Stimulated activated CD8-positive, alpha-beta memory T cell treated with anti-CD3 and anti-CD28 coated beads, Interleukin-2, amount 100 ng/mL, for 48 hours (primary cell): ENCODE results near the gene ISY1.
"Not testable (repeated sequence)": the region's sequence is repeated elsewhere in the genome, so short reads cannot be mapped to it uniquely, and the experiment has no call there.

ENCODE experiments used
- DNase-seq, 2 donors: peaks; one replicate each; pipeline ENCODE4 v3.0.0-alpha.2; 2020; ENCODE audit warnings: low read depth in 2 of 2

The ISY1 gene

DNA sequence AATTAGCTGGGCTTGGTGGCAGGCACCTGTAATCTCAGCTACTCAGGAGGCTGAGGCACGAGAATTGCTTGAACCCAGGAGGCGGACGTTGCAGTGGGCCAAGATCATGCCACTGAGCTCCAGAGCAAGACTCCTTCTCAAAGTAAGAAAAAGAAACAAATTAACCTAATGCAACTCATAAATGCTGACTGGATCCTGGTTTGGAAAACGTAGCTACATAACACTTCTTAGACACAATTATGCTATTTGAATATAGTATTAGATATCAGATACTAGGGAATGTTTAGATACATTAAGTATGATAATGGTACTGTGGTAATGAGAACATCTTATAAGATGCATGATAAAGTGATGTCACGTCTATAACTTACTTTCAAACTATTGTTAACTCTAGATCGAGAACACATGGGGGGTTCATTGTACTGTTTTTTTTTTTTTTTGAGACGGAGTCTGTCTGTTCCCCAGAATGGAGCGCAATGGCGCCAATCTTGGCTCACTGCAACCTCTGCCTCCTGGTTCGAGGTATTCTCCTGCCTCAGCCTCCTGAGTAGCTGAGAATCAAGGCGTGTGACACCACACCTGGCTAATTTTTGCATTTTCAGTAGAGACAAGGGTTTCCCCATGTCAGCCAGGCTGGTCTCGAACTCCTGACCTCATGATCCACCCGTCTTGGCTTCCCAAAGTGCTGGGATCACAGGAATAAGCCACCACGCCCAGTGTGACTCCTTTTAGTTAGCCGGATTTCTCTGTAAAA lies 5.9 kb upstream of the ISY1 start:
- no peak for DNase-seq

DNA sequence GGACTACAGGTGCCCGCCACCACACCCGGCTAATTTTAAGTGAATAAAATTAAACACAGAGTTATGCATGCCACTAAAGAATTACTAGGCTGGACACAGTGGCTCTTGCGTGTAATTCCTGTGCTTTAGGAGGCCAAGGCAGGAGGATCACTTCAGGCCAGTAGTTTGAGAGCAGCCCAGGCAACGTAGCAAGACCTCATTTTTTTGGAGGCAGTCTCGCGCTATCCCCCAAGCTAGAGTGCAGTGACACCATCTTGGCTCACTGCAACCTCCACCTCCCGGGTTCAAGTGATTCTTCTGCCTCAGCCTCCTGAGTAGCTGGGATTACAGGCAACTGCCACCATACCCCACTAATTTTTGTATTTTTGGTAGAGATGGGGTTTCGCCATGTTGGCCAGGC lies 4.7 kb upstream of the ISY1 start:
- DNase-seq, result not testable (repeated sequence)

DNA sequence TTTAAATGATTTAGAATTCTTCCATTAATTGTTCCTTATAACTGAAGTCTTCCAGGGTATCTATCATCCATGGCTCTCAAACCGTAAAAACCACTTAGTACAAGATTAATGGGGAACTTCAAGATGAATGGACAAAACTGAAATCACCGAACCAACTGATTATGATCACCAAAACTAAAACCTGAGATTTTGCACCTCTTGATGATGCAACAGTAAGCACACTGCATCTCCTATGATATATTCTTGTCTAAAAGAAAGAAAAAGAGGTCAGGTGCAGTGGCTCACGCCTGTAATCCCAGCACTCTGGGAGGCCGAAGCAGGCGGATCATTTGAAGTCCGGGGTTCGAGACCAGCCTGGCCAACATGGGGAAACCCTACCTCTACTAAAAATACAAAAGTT lies 3.6 kb upstream of the ISY1 start:
- DNase-seq, result no peak

DNA sequence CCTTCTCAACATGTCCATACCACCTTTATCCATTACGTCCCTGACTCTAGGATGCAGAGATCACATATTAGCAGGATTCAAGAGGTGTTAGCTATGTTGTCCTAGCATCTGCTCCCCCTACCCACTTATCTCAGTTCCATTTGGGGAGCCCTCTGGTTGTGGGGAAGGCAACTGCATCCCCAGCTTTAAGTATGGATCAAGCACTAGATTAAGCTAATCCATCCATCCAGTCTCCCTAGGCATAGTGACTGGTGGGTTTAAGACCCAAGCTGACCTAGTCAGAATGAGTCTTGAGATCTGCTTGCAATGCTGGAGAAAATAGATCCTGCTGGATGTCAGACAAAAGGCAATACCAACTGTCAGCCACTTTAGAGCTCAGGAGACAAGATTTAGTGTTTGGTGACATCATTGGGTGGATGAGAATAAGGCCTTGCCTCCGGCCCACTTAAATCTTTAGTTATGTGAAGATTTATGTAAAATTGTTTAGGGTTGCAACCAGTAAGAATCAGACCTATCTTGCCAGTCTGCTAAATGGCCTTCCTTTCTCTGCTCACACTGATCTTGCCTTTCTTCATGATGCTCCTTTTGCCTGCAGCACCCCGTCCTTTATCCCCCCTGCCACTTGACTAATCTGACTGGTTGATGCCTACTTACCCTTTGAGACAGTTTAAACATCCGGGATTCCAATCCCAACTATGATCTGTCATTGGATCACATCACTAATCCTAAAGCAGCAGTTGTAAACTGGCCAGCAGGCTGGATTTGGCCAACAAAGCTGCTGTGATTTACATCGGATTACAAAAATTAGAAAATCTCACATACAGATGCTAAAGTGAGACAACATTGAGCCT lies 2.1 kb upstream of the ISY1 start:
- no peak for DNase-seq

DNA sequence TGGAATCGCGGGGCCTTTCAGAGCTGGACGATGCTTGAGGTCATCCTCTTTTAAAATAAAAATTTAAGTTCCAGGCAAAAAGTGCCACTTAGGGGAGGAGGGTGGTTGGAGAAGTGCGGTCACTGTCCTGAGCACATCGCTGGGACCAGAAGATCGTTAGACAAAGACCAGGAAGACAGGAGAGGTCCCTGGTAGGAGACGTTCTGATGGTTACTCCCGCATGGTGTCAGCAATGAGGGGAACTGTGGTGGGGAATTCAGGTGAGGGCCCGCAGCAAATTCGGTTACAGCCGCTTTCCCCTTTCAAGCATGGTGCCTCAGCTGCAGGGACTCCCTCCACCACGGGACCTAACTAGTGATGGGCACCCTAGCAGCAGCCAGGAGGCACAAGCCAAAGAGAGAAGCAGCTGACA lies 1.0 kb upstream of the ISY1 start:
- DNase-seq, result peak in 1 of 2 donors; percentile 18

DNA sequence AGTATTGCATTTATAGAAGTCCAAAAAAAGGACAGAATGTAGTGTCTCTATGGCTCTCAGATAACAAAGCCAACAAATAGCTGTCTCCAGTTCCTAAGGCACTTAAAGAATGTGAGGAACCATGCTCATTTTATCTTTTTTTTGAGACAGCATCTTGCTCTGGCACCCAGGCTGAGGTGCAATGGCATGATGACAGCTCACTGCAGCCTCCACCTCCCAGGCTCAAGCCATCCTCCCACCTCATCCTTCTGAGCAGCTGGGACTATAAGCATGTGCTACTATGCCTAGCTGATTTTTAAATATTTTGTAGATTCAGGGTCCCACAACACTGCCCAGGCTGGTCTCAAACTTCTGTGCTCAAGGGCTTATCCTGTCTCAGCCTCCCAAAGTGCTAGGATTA lies 16.1 kb downstream of the ISY1 start:
- DNase-seq, result no peak

DNA sequence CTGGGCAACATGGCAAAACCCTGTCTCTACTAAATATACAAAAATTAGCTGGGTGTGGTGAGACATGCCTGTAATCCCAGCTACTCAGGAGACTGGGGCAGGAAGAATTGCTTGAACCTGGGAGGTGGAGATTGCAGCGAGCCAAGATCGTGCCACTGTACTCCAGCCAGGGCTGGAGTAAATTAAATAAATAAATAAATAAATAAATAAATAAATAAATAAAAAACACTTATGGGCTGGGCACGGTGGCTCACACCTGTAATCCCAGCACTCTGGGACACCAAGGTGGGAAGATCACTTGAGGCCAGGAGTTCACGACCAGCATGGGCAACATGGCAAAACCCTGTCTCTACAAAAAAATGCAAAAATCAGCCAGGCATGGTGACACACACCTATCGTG lies 19.9 kb downstream of the ISY1 start:
- DNase-seq, result not testable (repeated sequence)

DNA sequence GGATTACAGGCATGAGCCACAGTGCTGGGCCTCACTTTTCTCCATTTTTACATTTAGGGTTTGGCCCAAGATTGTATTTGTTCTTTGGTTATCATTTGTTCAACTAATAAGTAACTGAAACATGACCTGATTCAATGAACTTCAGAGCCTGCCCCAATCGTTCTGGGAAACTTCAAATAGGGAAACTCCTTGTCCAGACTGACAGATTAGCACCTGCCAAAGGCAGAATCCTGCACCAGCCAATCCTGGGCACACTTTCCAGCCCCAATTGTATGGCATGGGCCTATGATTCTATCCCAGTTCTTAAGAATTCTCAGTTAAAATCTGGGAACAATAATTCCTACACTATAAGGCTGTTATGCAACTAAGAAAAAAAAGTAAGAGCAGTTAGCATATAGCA lies 21.0 kb downstream of the ISY1 start:
- DNase-seq, result no peak

DNA sequence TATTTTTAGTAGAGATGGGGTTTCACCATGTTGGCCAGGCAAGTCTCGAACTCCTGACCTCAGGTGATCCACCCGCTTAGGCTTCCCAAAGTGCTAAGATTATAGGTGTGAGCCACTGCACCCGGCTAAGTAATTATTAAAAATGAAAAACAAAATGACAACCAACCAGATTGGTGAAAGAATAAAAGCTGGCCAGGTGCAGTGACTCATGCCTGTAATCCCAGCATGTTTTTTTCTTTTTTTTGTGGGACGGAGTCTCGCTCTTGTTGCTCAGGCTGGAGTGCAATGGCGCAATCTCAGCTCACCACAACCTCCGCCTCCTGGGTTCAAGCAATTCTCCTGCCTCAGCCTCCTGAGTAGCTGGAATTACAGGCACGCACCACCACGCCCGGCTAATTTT lies 24.6 kb downstream of the ISY1 start:
- not testable (repeated sequence) for DNase-seq

DNA sequence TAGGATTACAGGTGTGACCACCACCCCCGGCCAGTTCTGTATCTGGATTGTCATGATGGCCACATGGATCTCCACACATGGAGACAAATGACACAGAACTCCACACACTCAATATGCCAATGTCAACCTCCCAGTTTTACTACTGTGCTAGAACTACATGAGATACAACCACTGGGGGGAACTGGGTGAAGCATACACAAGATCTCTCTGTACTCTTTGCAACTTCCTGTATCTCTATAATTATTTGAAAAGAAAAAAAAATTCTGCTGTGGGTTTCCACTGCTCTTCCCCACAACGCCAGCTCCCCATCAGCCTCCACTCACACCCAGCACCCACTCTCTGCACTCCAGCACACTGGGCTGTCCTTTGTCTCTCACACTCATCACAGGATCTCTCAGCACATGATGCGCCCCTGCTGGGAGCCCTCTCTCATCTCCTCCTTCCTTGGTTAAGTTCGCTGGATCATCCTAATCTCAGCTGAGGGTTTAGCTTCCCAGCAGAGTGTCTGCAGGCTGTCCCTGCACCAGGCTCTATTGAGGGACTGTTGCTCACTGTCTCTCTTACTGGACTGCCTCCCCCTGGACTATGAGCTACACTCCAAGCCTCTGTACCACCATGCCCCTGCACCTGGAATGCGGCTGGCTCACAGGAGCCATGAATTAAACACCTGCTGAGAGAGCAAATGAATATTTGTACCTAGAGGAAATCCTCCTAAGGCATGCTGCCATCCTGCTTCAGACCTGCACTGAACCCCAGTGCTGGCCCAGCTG lies 28.6 kb downstream of the ISY1 start:
- DNase-seq, result no peak

DNA sequence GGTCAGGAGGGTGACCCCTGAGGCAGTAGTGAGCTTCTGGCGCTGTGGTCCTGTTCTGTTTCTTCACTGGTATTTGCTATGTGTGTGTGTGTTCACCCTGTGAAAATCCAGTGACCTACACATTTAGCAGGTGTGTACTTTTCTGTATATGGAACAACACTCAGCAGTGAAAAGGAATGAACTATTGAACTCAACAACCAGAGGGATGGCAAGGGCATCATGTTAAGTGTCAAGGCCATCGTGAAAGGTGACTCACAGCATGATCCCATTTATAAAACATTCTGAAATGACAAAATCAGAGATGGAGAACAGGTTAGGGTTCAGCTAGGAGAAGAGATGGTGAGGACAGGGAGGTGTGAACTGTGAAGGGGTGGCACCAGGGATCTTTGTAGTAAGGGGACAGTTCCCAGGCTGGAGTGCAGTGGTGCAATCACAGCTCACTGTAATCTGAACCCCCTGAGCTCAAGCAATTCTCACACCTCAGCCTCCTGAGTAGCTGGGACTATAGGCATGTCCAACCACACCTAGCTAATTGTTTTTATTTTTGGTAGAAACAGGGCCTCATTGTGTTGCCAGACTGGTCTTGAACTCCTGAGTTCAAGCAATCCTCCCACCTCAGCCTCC lies 29.3 kb downstream of the ISY1 start:
- DNase-seq, result no peak

DNA sequence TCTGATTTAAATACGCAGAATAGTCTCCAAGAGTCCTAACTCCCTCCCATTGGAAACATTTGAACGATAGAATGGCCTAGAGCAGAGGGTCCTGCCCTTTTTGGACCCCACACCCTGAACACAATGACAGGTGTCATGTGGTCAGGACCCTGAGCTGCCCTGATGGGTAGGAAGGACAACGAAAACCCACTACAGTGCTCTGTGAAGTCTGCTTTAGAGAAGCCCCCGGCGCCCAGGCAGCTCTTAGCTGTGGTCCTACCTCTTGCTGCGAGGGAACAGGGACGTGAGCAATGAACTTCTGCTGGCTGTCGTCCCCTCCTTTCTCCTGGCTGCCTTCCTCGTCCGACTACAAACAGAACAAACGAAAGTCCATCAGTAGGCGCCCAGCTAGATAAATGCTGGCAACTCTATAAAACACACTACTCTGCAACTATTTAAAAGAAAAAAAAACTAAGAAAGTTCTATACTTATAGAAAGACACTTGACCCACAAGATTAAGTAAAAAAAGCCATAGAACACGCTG lies 30.5 kb downstream of the ISY1 start:
- no peak for DNase-seq

DNA sequence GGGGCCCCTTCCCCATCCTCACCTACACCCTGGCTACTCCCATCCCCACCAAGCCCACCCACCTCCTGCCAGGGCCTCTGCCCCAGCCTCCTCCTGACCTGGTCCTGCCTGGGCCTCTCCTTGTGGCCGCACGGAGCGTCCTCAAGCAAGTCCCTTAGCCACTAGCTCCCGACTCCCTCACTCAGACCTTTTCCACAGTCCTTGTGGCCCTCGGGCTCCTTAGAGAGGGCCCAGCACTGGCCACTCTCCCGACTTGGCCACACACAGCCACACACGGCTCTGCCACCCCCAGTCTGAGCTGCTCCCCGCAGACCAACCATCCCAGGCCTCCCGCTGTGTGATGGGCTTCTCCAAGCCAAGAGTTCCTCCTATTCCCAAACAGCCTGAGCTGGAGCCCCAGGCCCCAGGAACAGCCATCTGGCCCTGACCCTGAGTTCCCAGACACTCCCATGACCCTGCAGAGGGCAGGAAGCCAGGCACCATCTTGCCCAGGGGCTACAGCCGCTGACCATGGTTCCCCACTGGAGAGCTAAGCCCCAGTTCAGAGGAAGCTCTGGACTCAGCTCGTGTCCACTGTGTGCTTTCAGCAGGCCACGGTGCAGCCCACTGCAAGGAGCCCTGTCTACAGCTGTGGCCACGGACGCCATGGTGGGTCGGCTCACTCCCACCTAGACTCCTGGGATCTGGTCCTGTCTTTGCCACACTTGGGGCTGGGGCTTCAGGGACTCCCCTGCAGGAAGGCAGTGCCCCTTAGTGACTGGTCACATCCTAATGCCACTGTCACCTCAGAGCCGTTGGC lies 32.3 kb downstream of the ISY1 start:
- DNase-seq, result no peak

DNA sequence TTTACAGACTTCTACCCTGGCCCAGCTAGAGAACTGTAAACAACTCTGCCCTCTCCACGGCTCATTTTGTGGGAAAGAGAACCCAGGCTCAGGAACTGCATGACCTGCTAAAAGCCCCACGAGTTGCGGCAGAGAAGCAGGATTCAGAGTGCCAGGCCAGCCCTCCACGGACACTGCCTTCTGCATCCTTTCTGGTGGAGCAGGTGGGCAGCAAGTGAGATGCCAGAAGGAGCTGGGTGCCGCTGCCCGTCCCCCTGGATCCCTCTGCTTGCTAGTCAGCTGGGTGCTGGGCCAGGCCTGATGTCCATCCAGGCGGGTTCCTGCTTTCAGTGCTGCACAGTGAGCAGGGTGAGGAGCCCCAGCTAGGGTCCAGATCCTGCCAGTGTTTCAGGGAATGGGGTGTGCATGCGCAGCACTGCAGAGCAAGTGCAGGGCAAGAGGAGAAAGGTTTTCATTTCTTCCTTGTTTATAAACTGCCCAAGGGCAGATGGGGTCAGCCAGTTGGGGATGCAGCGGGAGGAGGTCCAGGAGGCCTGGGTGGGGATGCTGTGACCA lies 34.1 kb downstream of the ISY1 start:
- DNase-seq, result no peak

DNA sequence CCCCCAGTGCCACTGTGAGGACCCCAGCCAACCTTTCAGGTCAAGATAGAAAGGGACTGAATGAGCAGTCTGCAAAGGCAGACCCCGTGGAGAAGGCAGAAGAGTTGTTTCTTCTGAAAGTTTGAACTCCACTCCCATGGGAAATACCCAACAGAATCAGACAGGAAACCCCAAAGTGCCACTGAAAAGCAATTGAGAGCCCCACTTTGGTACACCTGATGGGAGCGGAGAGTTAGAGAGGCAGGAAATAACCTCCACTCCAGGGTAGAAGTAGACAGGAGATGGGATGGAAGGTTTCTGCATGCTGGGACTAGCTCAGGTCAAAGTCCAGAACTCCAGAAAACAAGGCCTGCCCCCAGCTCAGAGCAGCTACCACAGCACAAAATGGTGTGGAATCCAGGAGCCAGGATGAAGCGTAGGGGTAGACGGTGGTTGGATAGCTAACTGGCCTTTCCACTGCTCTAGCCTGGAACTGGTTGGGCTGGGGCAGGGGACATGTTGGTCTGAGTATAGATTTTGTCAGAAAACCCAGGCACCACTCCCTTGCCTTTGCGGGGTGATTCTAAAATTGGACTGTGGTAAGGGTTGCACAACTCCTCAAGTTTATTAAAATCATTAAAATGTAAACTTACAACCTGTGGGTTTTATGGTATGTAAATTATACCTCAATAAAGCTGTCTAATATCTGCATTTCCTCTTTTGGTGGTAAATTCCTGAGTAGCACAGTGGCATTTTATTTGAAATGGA lies 37.4 kb downstream of the ISY1 start:
- DNase-seq, result no peak

DNA sequence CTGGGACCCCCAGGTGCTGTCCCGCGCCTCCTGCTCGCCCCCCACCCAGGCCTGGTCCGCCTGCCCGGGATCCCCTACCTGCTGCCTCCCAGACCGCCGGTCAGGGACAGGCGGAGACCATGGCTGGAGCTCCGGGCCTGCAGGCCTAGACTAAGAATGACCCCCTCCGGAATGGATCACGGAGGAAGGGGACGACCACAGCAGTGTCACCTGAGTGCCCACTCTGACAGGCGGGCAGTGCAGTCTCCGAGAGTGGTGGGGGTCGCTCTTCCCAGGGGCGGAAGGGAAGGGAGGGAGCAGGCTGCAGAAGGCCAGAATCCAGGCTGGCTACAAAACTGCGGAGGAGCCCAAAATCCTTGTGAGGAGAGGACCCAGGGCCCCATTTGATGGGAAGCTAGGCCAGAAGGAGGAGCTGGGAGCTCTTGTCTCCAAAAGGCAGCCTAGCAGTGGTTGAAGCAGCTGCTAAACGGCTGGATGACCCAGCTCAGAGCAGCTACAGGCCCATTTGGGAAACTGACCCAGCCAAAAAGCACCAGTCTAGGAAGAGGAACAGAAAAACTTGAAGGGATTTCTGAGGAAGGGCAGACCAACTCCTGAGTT lies 38.4 kb downstream of the ISY1 start:
- no peak for DNase-seq

DNA sequence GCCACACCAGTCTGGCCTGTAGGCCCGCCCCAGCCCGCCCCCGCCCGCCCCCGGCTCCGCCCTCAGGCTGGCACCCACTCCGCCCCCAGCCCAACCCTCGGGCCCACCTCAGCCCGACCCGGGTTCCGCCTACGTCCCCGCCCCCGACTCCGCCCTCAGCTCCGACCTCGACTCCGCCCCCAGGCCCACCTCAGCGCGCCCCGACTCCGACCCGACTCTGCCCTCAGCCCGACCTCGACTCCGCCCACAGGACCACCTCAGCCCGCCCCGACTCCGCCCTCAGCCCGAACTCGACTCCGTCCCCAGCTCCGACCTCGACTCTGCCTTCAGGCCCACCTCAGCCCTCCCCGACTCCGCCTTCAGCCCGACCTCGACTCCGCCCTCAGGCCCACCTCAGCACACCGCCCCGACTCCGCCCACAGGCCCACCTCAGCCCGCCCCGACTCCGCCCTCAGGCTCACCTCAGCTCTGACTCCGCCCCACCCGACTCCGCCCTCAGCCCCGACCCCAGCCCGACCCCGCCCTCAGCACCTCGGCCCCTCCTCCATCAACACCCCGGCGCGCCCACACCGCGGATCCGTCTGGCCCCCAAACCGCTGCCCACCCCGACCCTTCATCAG lies 39.0 kb downstream of the ISY1 start, which contains the start of gene RAB43:
Gene RAB43, minus strand, starts transcription at position 13 of the 620 bp plus-strand sequence. CDS start 315 bp downstream, outside the sequence.
- DNase-seq, result peak; percentile 75 to 86

DNA sequence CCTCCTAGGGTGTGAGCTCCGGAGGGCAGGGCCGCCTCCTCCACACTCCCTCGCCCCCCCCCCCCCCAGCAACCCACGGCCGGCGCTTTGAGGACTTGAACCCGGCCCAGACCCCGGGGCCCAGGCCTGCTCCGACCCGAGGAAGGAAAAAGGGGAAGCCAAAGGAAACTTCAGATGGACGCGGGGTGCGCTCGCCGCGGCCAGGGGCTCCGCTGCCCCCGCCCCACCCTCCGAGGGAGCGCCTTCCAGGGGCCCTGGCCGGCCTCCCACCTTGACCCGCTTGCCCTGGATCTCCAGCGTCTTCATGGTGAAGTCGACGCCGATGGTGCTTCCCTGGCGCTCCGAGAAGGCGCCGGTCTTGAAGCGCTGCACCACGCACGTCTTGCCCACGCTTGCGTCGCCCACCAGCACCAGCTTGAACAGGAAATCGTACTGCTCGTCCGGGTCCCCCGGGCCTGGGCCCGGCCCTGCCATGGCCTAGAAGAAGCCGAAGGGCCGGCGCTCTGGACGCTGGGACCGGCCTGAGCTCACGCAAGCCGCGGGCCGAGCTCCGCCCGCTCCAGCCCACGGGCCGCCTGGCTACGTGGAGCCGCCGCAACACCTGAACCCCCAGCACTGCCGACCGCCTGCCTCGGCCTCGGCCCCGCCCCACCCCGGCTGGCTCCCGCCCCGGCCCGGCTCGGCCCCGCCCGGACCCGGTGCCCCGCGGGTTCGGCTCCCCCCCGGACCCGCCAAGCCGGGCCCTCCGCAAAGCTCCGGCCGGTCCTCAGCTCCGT lies 39.7 kb downstream of the ISY1 start:
- no peak for DNase-seq
